Mucosa of descending colon (tissue), 3 donors: Measurements from ENCODE around the gene PTPRK. TPM values are rescaled to one million over a fixed set of nuclear protein-coding genes. Genes with fewer than 3 reads are reported as not detected.
"Not testable (repeated sequence)": the region's sequence is repeated elsewhere in the genome, so short reads cannot be mapped to it uniquely, and the experiment has no call there.

Experiments
- ATAC-seq: fragments of 200-7000 bp; cut with Tn5 transposase; one replicate; pipeline ENCODE4 v1.9.1; 2020; ENCODE audit warnings: mild to moderate bottlenecking, moderate library complexity
- DNase-seq, 3 donors: peaks; one replicate each; pipeline ENCODE4 v3.0.0-alpha.2; 2020
- H3K36me3 ChIP-seq: fragments of 200-600 bp; one replicate; pipeline ENCODE4 v1.8.0; 2021; ENCODE audit warnings: low read depth, mild to moderate bottlenecking
- H3K4me1 ChIP-seq: fragments of 200-600 bp; one replicate; pipeline ENCODE4 v1.8.0; 2021; ENCODE audit warnings: low read depth, mild to moderate bottlenecking
- H3K4me3 ChIP-seq: fragments of 200-600 bp; one replicate; pipeline ENCODE4 v1.8.0; 2021; ENCODE audit warnings: mild to moderate bottlenecking
- H3K9me3 ChIP-seq: fragments of 200-600 bp; one replicate; pipeline ENCODE4 v1.8.0; 2021; ENCODE audit warnings: mild to moderate bottlenecking
- CTCF ChIP-seq: fragments of 200-600 bp; IDR thresholded peaks from one replicate; pipeline ENCODE4 v1.8.0; 2022; ENCODE audit warnings: antibody characterized with exemption, mild to moderate bottlenecking
- intact Hi-C, 2 donors: fragments of 100-400 bp; cut with DNase I in 1 of 2; cut with micrococcal nuclease in 1 of 2; formaldehyde crosslinking; loops; one replicate each; pipeline versions ENCODE4 v1.11.0 to v1.11.1; 2022; cut with DNase I, micrococcal nuclease
- total RNA-seq, 3 donors: library from RNA; stranded (reverse); fragmentation: NEBNext Ultra II Directional in 2 of 3; extraction: Animal tissue kit (Norgen Biotek cat#: 25700) in 2 of 3; gene quantifications; one replicate each; pipeline versions ENCODE4 v1.2.1 to v1.2.4, GENCODE V29; 2021 to 2023
- donor health status: DM: no; HTN: no; CAD: no; lungs with moderate emphysema.
- donor health status: DM: no; HTN: no; CAD: no.
- donor health status: DM: no; HTN: yes; CAD: no.

Gene PTPRK
- total RNA-seq, 3 donors from 2014 or later = 75.9 to 159 (median 86.7) TPM

GRCh38 chr6:127933852-127934840, 586.3 kb downstream of the PTPRK start:
- peak; percentile 66 for ATAC-seq
- Histone ChIP-seq H3K4me3 (no peak overlapping the region), H3K36me3 (no peaks in the 10 kb centered on the region), H3K4me1 (no peaks in the 10 kb centered on the region), H3K9me3 (peaks cover 7% of the 10 kb centered on the region)
- TF ChIP-seq CTCF = no peak
- DNase-seq = peak in 1 of 3 donors; percentile 16
- intact Hi-C loops = no loop called here

GRCh38 chr6:127933137-127933536, 587.3 kb downstream of the PTPRK start:
- intact Hi-C loops = no loop called here
- Histone ChIP-seq H3K4me1 (no peaks in the 10 kb centered on the region), H3K36me3 (no peaks in the 10 kb centered on the region), H3K9me3 (peaks cover 7% of the 10 kb centered on the region), H3K4me3 (no peak overlapping the region)
- ATAC-seq = no peak
- no peak for TF ChIP-seq CTCF
- no peak for DNase-seq

- ATAC-seq = no peak
Measured at GRCh38 chr6:127932708-127933107, 587.7 kb downstream of the PTPRK start.

GRCh38 chr6:127926441-127926840, 594.0 kb downstream of the PTPRK start:
- H3K9me3 ChIP-seq, ATAC-seq, DNase-seq, intact Hi-C loops, H3K36me3 ChIP-seq, H3K4me1 ChIP-seq, H3K4me3 ChIP-seq: not testable (repeated sequence)

More at GRCh38 chr6:127932708-127933107, 587.7 kb downstream of the PTPRK start:
- TF ChIP-seq CTCF = no peak
- no peak for DNase-seq
- Histone ChIP-seq H3K4me1 (no peaks in the 10 kb centered on the region), H3K36me3 (no peaks in the 10 kb centered on the region), H3K4me3 (no peak overlapping the region), H3K9me3 (peaks cover 7% of the 10 kb centered on the region)
- intact Hi-C loops = no loop called here

GRCh38 chr6:127924440-127924839, 596.0 kb downstream of the PTPRK start:
- no peak for ATAC-seq
- H3K4me1 ChIP-seq = no peaks in the 10 kb centered on the region
- no peaks in the 10 kb centered on the region for H3K36me3 ChIP-seq
- peaks cover 4% of the 10 kb centered on the region for H3K9me3 ChIP-seq
- no peak for TF ChIP-seq CTCF
- intact Hi-C loops = no loop called here
- DNase-seq = no peak
- no peak overlapping the region for H3K4me3 ChIP-seq

- ATAC-seq (no peak), DNase-seq (no peak)
- H3K36me3 ChIP-seq = no peaks in the 10 kb centered on the region
- no peak for TF ChIP-seq CTCF
- H3K9me3 ChIP-seq = peaks cover 4% of the 10 kb centered on the region
- H3K4me3 ChIP-seq = no peak overlapping the region
- H3K4me1 ChIP-seq = no peaks in the 10 kb centered on the region
- intact Hi-C loops = no loop called here
Measured at GRCh38 chr6:127924031-127924430, 596.4 kb downstream of the PTPRK start.
